ENCODE measurements around the gene FAM222B.
A peak's percentile ranks its signal among the peaks of the same experiment; 100 is the strongest.

GRCh38 chr17:28712032-28712704 lies 130.4 kb downstream of the FAM222B start:
- TF ChIP-seq POLR2AphosphoS5 (IDR thresholded peaks at IDR 0.05) (no peak), POLR2A (IDR thresholded peaks at IDR 0.05) (peak in 1 of 4 donors; percentile 12), CTCF (IDR thresholded peaks at IDR 0.05) (peak in 1 of 6 experiments; percentile 6), EP300 (IDR thresholded peaks at IDR 0.05) (no peak)

Measured in upper lobe of left lung (tissue), 4 donors.